NT2/D1 (cell line): ENCODE data around the gene MYBPH.

ENCODE experiments used
- SUZ12 ChIP-seq: IDR thresholded peaks from 2 replicates; pipeline ENCODE4 v1.6.1; 2011; ENCODE audit not compliant: insufficient read length, insufficient read depth; ENCODE audit errors: extremely low read depth
- ZNF274 ChIP-seq: IDR thresholded peaks from 2 replicates; pipeline ENCODE4 v1.6.1; 2011; ENCODE audit warnings: mild to moderate bottlenecking, low read depth, low read length

DNA sequence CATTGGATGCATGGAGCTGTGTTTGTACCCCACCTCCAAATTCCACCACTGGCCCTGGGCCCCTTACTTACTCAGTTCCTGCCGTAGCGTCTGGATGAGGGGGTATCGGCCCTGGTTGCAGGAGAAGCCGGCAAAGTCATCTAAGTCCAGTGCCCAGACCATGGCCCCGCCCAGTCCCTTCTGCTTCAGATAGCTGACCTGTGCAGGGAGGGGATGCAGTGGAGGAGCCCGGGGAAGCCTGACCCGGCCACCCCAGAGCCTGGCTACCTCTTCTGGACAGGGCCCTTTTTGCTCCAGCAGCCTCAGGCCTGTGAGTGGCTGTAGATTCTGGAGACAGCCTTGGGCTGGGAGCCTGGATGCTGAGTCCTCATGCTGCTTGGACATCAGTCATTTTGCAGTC is 42.0 kb upstream of the MYBPH start:
- TF ChIP-seq SUZ12 (no peak), ZNF274 (no peak)
